Vagina (tissue), 2 donors: ENCODE measurements around the gene TEX13B.

Source experiments
- POLR2AphosphoS5 ChIP-seq, 2 donors: sonication (generic); formaldehyde crosslinking; IDR thresholded peaks; one replicate each; pipeline ENCODE4 v1.9.0; 2017; ENCODE audit warnings: antibody characterized with exemption in 2 of 2, mild to moderate bottlenecking in 2 of 2, low read depth in 1 of 2; ENCODE audit not compliant: insufficient read depth in 1 of 2
- TF ChIP-seq, protein P1 (sequence below), 3 experiments: fragments of 450-650 bp in 2 of 3; fragments of 200-600 bp in 1 of 3; sonication (generic) in 1 of 3; IDR thresholded peaks; one replicate each; pipeline ENCODE4 v1.5.1; 2017 to 2019; ENCODE audit warnings: antibody characterized with exemption in 3 of 3, mild to moderate bottlenecking in 2 of 3, moderate library complexity in 2 of 3

DNA sequence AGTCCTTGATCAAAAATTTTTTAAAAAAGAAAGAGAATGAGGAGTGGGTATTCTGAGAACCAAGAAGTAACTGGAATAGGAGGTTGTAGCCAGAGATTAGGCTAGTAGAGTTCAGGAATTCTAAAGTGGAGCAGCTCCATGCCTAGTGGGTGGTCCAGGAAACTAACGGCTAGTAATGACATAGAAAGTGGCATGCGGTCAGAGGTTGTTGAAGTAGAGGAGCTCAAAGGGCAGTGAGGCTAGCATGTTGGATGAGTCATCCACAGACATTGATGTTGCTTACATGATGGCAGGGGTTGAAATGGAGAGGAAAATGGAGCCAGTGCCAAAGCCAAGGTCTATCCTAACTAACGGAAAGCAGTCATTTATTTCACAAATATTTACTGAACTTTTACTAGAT lies 42.1 kb downstream of the TEX13B start:
- TF ChIP-seq, protein P1, sequence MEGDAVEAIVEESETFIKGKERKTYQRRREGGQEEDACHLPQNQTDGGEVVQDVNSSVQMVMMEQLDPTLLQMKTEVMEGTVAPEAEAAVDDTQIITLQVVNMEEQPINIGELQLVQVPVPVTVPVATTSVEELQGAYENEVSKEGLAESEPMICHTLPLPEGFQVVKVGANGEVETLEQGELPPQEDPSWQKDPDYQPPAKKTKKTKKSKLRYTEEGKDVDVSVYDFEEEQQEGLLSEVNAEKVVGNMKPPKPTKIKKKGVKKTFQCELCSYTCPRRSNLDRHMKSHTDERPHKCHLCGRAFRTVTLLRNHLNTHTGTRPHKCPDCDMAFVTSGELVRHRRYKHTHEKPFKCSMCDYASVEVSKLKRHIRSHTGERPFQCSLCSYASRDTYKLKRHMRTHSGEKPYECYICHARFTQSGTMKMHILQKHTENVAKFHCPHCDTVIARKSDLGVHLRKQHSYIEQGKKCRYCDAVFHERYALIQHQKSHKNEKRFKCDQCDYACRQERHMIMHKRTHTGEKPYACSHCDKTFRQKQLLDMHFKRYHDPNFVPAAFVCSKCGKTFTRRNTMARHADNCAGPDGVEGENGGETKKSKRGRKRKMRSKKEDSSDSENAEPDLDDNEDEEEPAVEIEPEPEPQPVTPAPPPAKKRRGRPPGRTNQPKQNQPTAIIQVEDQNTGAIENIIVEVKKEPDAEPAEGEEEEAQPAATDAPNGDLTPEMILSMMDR (IDR thresholded peaks at IDR 0.05), result no peak
- no peak for TF ChIP-seq POLR2AphosphoS5 (IDR thresholded peaks at IDR 0.05; ENCODE audit: insufficient read depth in 1 of 2, low read depth in 1 of 2)
